Tibial artery (tissue), 4 donors: ENCODE measurements around the gene PCSK9.

Source experiments
- DNase-seq, 2 donors: peaks; one replicate each; pipeline ENCODE4 v3.0.0-alpha.2; 2019
- H3K27ac ChIP-seq, 2 donors: fragments of 200-600 bp; sonication (generic) in 1 of 2; 1 replicate in 1 of 2; 2 replicates in 1 of 2; pipeline ENCODE4 v1.5.1; 2018 to 2019; ENCODE audit warnings: mild to moderate bottlenecking in 1 of 2
- H3K27me3 ChIP-seq, 2 donors: fragments of 200-600 bp; sonication (generic) in 1 of 2; one replicate each; pipeline versions ENCODE4 v1.5.1 to v1.6.0; 2016 to 2019
- H3K36me3 ChIP-seq, 3 donors: fragments of 200-600 bp; sonication (generic) in 2 of 3; one replicate each; pipeline ENCODE4 v1.5.1; 2016 to 2019; ENCODE audit warnings: mild to moderate bottlenecking in 2 of 3
- H3K4me1 ChIP-seq, 4 donors: fragments of 200-600 bp; sonication (generic) in 2 of 4; 1 replicate in 3 of 4; 2 replicates in 1 of 4; pipeline ENCODE4 v1.5.1; 2016 to 2019
- H3K4me3 ChIP-seq, 2 donors: fragments of 200-600 bp; sonication (generic) in 1 of 2; 1 replicate in 1 of 2; 2 replicates in 1 of 2; pipeline ENCODE4 v1.5.1; 2018 to 2019; ENCODE audit warnings: mild to moderate bottlenecking in 2 of 2
- H3K9me3 ChIP-seq, 3 donors: fragments of 200-600 bp; sonication (generic) in 1 of 3; one replicate each; pipeline ENCODE4 v1.5.1; 2016 to 2019
- intact Hi-C: fragments of 100-400 bp; cut with DNase I; formaldehyde crosslinking; loops from one replicate; pipeline ENCODE4 v1.15.0; 2023; ENCODE audit warnings: low total_unique reads
- TF ChIP-seq, protein P1 (sequence below), 2 experiments: fragments of 200-600 bp in 1 of 2; fragments of 450-650 bp in 1 of 2; IDR thresholded peaks; one replicate each; pipeline ENCODE4 v1.5.1; 2017 to 2019; ENCODE audit warnings: antibody characterized with exemption in 2 of 2, mild to moderate bottlenecking in 1 of 2, moderate library complexity in 1 of 2

Gene PCSK9

GRCh38 chr1:55037733-55038551 is 1.4 kb upstream of the PCSK9 start:
- Histone ChIP-seq H3K9me3 (no peaks in the 10 kb centered on the region), H3K4me3 (no peak overlapping the region), H3K4me1 (peaks cover 0 to 23% (median 11%) of the 10 kb centered on the region in 4 donors), H3K27ac (no peak overlapping the region), H3K36me3 (no peaks in the 10 kb centered on the region), H3K27me3 (peaks cover 0 to 83% of the 10 kb centered on the region in 2 donors)
- TF ChIP-seq, protein P1, sequence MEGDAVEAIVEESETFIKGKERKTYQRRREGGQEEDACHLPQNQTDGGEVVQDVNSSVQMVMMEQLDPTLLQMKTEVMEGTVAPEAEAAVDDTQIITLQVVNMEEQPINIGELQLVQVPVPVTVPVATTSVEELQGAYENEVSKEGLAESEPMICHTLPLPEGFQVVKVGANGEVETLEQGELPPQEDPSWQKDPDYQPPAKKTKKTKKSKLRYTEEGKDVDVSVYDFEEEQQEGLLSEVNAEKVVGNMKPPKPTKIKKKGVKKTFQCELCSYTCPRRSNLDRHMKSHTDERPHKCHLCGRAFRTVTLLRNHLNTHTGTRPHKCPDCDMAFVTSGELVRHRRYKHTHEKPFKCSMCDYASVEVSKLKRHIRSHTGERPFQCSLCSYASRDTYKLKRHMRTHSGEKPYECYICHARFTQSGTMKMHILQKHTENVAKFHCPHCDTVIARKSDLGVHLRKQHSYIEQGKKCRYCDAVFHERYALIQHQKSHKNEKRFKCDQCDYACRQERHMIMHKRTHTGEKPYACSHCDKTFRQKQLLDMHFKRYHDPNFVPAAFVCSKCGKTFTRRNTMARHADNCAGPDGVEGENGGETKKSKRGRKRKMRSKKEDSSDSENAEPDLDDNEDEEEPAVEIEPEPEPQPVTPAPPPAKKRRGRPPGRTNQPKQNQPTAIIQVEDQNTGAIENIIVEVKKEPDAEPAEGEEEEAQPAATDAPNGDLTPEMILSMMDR (IDR thresholded peaks at IDR 0.05), result no peak
- DNase-seq, result peak in 1 of 2 donors; percentile 48
- intact Hi-C loops, result no loop called here

DNA sequence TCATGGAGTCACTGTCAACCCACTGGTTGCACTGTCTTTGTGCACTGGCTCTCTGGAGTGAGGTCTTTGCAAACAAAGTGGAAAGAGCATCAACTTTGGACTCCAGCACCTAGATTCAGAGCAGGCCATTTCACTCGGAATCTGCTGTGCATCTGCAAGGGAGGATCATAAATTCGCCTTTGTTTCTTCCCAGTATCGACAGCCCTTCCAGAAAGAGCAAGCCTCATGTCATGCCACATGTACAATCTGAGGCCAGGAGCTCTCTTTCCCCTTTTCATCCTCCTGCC is 853 bp upstream of the PCSK9 start:
- H3K4me1 ChIP-seq, result peaks cover 0 to 23% (median 11%) of the 10 kb centered on the region in 4 donors
- H3K27me3 ChIP-seq, result peaks cover 0 to 78% of the 10 kb centered on the region in 2 donors
- no peak overlapping the region for H3K27ac ChIP-seq
- H3K4me3 ChIP-seq, result no peak overlapping the region
- H3K9me3 ChIP-seq, result no peaks in the 10 kb centered on the region
- no peak for DNase-seq
- H3K36me3 ChIP-seq, result no peaks in the 10 kb centered on the region
- intact Hi-C loops, result no loop called here
- TF ChIP-seq, protein P1 (IDR thresholded peaks at IDR 0.05), result no peak

GRCh38 chr1:55038974-55039341 is 390 bp upstream of the PCSK9 start:
- DNase-seq, result no peak

DNA sequence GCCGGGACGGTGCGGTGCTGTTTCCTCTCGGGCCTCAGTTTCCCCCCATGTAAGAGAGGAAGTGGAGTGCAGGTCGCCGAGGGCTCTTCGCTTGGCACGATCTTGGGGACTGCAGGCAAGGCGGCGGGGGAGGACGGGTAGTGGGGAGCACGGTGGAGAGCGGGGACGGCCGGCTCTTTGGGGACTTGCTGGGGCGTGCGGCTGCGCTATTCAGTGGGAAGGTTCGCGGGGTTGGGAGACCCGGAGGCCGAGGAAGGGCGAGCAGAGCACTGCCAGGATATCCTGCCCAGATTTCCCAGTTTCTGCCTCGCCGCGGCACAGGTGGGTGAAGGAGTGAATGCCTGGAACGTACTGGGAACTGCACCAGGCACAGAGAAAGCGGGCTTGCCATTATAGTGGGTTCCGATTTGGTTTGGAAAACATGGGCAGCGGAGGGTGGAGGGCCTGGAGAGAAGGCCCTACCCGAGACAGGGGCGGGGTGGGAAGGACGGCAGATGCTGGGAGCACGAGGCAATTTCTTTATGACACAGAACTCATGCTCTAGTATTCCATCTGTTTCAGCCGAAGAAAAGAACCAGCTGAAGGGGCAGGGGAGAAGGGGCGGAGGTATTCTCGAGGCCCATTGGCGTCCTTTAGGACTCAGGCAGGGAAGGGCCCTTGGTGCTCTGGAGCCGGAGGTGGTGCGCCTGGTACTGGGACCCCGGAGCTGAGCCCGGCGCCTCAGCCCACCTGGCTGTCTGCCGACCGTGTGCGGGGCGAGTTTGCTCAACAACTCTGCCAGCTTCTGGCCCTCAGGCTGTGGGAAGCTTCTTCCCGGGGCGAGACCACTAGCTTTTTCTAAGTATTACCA is 960 bp downstream of the PCSK9 start:
- TF ChIP-seq, protein P1 (IDR thresholded peaks at IDR 0.05), result no peak
- no peak overlapping the region for H3K27ac ChIP-seq
- H3K4me3 ChIP-seq, result peak overlapping the region in 1 of 2 donors; percentile 27
- intact Hi-C loops, result no loop called here
- peak in 1 of 2 donors; percentile 35 for DNase-seq
- peaks cover 0 to 23% (median 11%) of the 10 kb centered on the region in 4 donors for H3K4me1 ChIP-seq
- no peaks in the 10 kb centered on the region for H3K9me3 ChIP-seq
- H3K27me3 ChIP-seq, result peaks cover 0 to 60% of the 10 kb centered on the region in 2 donors
- no peaks in the 10 kb centered on the region for H3K36me3 ChIP-seq

More at GRCh38 chr1:55038974-55039341, 390 bp upstream of the PCSK9 start:
- Histone ChIP-seq H3K4me1 (peaks cover 0 to 23% (median 11%) of the 10 kb centered on the region in 4 donors), H3K36me3 (no peaks in the 10 kb centered on the region), H3K9me3 (no peaks in the 10 kb centered on the region), H3K27ac (no peak overlapping the region), H3K4me3 (peak overlapping the region in 1 of 2 donors; percentile 27), H3K27me3 (peaks cover 0 to 74% of the 10 kb centered on the region in 2 donors)
- intact Hi-C loops, result no loop called here
- TF ChIP-seq, protein P1 (IDR thresholded peaks at IDR 0.05), result no peak

DNA sequence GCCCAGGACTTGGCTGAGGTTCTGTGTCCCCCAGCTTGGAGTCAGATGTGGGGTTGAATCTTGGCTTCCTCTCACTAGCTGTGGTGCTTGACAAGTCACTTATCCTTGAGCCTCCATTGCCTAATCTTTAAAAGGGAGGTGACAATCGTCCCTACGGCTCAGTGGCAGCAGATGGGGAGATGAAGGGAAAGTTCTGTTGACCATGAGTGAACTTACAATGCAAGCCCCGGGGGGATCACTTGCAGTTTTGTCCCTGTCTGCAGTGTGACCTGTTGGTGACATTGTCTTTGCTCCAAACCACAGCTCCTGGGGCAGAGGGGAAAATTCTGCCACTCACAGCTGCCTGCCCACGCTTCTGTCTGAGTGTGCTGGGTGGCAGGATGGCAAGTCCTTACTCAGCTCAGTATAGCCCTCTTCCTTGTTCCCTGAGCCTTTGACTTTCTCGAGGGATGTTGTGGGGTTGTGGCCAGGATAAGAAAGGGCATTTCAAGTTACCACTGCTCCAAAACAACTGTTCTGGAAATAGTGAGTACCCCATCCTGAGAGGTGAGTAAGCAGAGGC is 1.7 kb downstream of the PCSK9 start:
- H3K9me3 ChIP-seq, result no peaks in the 10 kb centered on the region
- intact Hi-C loops, result no loop called here
- peak in 1 of 2 donors; percentile 23 for DNase-seq

More for the DNA sequence above, 1.7 kb downstream of the PCSK9 start:
- Histone ChIP-seq H3K4me1 (peaks cover 0 to 23% (median 11%) of the 10 kb centered on the region in 4 donors), H3K36me3 (no peaks in the 10 kb centered on the region), H3K4me3 (no peak overlapping the region), H3K27me3 (peaks cover 0 to 55% of the 10 kb centered on the region in 2 donors), H3K27ac (no peak overlapping the region)
- TF ChIP-seq, protein P1 (IDR thresholded peaks at IDR 0.05), result no peak
